ENCODE results near the gene SLC4A4. TPM values are rescaled to one million over a fixed set of nuclear protein-coding genes. Genes with fewer than 3 reads are reported as not detected.

The SLC4A4 gene
- total RNA-seq, 1 donor from 2014 or later, result not detected

DNA sequence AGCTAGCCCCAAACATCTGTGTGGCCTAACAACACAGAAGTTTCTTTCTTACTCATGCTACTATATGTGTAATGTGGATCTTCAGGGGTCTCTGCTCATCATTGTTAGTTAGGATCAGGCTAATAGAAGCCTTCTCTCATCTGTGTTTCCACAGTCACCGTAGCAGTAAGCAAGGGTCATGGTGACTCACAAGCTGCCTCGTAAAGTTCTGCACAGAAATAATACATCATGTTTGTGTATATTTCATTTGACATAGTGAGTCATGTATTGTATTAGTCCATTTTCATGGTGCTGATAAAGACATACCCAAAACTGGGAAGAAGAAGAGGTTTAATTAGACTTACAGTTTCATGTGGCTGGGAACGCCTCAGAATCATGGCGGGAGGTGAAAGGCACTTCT, 38.7 kb downstream of the SLC4A4 start:
- H3K27ac Mint-ChIP-seq, result no peak overlapping the region
- POLR2A ChIA-PET, result no interaction called here
- DNase-seq (no peak), ATAC-seq (ENCODE audit: low read depth) (no peak)
- intact Hi-C loops (cut with micrococcal nuclease), result no loop called here
- H3K36me3 Mint-ChIP-seq (ENCODE audit: low read depth), result no peaks in the 10 kb centered on the region
- CTCF ChIA-PET, result no interaction called here
- TF ChIP-seq, protein P1, sequence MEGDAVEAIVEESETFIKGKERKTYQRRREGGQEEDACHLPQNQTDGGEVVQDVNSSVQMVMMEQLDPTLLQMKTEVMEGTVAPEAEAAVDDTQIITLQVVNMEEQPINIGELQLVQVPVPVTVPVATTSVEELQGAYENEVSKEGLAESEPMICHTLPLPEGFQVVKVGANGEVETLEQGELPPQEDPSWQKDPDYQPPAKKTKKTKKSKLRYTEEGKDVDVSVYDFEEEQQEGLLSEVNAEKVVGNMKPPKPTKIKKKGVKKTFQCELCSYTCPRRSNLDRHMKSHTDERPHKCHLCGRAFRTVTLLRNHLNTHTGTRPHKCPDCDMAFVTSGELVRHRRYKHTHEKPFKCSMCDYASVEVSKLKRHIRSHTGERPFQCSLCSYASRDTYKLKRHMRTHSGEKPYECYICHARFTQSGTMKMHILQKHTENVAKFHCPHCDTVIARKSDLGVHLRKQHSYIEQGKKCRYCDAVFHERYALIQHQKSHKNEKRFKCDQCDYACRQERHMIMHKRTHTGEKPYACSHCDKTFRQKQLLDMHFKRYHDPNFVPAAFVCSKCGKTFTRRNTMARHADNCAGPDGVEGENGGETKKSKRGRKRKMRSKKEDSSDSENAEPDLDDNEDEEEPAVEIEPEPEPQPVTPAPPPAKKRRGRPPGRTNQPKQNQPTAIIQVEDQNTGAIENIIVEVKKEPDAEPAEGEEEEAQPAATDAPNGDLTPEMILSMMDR (IDR thresholded peaks at IDR 0.05), result no peak
- no peaks in the 10 kb centered on the region for H3K9me3 Mint-ChIP-seq
- H3K4me1 Mint-ChIP-seq, result no peaks in the 10 kb centered on the region
- no peak overlapping the region for H3K4me3 Mint-ChIP-seq
- no peaks in the 10 kb centered on the region for H3K27me3 Mint-ChIP-seq

DNA sequence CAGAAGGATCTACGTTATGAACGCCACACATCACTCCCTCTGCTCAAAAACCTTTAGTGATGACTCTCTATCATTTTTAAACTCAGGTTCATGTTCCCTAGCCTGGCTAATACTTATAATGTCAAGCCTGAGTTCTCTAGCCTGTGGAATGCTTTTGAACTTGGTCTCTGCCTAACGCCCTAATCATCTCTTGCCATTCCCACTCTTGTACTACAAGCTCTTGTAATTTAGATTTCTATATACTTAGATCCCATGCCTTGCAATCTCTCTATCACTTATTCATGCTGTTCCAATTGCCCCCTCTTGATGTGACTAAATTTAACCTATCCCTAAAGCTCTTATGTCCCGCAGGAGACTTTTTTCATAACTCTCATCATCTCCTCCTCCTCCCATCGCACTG, 40.3 kb downstream of the SLC4A4 start:
- Mint-ChIP-seq H3K4me3 (no peak overlapping the region), H3K27me3 (no peaks in the 10 kb centered on the region), H3K36me3 (ENCODE audit: low read depth) (no peaks in the 10 kb centered on the region), H3K9me3 (no peaks in the 10 kb centered on the region), H3K4me1 (no peaks in the 10 kb centered on the region), H3K27ac (no peak overlapping the region)
- DNase-seq (no peak), ATAC-seq (ENCODE audit: low read depth) (no peak)
- POLR2A ChIA-PET, result no interaction called here
- intact Hi-C loops (cut with micrococcal nuclease), result no loop called here
- CTCF ChIA-PET, result no interaction called here
- TF ChIP-seq, protein P1 (IDR thresholded peaks at IDR 0.05), result no peak

DNA sequence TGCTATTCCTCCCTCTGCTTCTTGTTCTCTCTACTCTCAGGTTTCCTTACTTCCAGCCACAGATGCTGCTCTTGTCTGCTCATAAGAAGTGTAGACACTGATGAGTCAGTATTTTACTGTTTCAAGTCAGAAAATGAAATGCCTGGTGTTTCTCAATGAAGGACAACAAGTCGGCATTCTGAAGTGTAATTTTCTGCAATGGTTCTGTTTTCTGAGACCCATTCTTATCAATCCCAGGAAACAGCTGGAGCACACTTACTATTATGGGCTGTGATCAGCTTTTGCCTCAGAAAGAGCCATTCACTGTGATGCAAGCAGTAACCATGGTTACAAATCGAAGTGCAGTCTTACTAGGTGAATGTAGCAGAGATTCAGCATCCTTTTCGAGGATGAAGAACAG, 42.0 kb downstream of the SLC4A4 start:
- Mint-ChIP-seq H3K27me3 (no peaks in the 10 kb centered on the region), H3K4me1 (no peaks in the 10 kb centered on the region), H3K36me3 (ENCODE audit: low read depth) (no peaks in the 10 kb centered on the region), H3K27ac (no peak overlapping the region), H3K4me3 (no peak overlapping the region), H3K9me3 (no peaks in the 10 kb centered on the region)
- intact Hi-C loops (cut with micrococcal nuclease), result no loop called here
- CTCF ChIA-PET, result no interaction called here
- TF ChIP-seq, protein P1 (IDR thresholded peaks at IDR 0.05), result no peak
- POLR2A ChIA-PET, result no interaction called here
- DNase-seq (no peak), ATAC-seq (ENCODE audit: low read depth) (no peak)

DNA sequence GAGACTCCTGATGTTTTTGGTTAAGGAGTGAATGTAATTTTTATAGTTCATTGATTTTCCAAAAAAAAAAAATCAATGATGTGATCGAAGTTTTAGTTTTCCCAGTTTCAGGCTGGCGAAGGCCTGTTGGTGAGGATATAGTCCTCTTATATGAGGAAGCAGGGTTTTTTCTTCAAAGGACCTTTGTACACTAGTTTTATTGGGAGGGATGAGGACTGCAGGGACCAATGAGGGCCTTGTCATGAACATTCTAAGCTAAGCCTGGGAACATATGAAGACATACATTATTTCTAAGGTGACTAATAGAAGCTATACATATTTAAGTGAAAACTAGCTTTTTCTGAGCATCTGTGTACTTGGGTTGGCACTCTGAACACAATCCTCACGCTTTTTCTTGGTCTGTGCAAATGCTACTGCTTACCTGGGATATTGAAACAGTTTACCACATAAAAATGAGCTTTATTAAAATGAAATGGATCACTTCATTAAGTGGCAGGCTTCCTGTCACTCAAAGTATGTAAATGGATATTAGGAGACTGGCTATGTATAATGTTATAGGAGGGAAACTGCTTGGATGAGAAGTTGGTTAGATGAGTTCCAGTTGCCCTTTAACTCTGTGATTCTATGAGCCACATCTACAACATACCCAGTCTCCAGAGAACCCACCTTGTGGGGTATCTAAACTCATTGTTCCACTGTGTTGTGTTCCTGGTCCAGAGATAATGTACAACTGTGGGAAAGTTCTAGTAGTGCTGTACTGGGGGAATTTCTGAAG, 43.5 kb downstream of the SLC4A4 start:
- H3K4me3 Mint-ChIP-seq, result no peak overlapping the region
- H3K9me3 Mint-ChIP-seq, result no peaks in the 10 kb centered on the region
- DNase-seq (no peak), ATAC-seq (ENCODE audit: low read depth) (no peak)
- H3K4me1 Mint-ChIP-seq, result no peaks in the 10 kb centered on the region
- no peaks in the 10 kb centered on the region for H3K36me3 Mint-ChIP-seq (ENCODE audit: low read depth)
- H3K27me3 Mint-ChIP-seq, result no peaks in the 10 kb centered on the region
- intact Hi-C loops (cut with micrococcal nuclease), result no loop called here
- TF ChIP-seq, protein P1 (IDR thresholded peaks at IDR 0.05), result no peak
- CTCF ChIA-PET, result no interaction called here
- H3K27ac Mint-ChIP-seq, result no peak overlapping the region
- POLR2A ChIA-PET, result no interaction called here

DNA sequence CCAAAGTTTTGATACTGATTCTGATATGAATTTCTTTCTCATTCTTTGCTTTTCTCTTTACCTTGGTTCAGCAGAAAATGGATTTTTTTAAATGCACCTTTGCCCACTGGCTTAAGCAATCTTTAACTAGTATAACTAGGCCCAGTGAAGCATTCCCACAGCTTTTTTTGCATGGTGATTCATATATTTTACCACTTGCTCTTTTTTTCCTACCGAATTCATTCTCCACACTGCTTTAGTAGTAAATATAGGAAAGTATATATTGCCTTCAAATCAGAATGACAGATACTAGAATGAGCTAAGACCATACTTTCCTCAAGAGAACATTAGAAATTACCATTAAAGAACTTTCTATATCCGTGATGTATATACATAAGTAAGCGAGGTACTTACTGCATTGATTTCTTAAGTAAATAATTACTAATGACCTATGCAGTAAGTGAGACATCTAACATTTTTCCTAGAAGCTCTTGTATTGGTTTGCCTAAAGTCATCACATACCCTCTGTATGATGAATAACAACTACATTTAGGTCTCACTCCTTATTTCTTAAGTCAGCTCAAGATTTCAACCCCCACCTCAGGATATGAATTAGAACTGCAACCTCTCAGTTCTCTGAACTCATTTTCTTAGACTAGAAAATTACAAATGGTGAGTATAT, 44.2 kb downstream of the SLC4A4 start:
- DNase-seq (no peak), ATAC-seq (ENCODE audit: low read depth) (no peak)
- Mint-ChIP-seq H3K4me1 (no peaks in the 10 kb centered on the region), H3K27ac (no peak overlapping the region), H3K27me3 (no peaks in the 10 kb centered on the region), H3K4me3 (no peak overlapping the region), H3K9me3 (no peaks in the 10 kb centered on the region), H3K36me3 (ENCODE audit: low read depth) (no peaks in the 10 kb centered on the region)
- intact Hi-C loops (cut with micrococcal nuclease), result no loop called here
- TF ChIP-seq, protein P1 (IDR thresholded peaks at IDR 0.05), result no peak
- POLR2A ChIA-PET, result no interaction called here
- CTCF ChIA-PET, result no interaction called here

Measured in activated B cell treated with CpG ODN at 0.5 μM for 24 hours (primary cell).